ENCODE results near the gene ITM2B. TPM values are rescaled to one million over a fixed set of nuclear protein-coding genes. Genes with fewer than 3 reads are reported as not detected.
A peak's percentile ranks its signal among the peaks of the same experiment; 100 is the strongest.

The ITM2B gene
- total RNA-seq, 1 donor from 2014 or later: 358 TPM

DNA sequence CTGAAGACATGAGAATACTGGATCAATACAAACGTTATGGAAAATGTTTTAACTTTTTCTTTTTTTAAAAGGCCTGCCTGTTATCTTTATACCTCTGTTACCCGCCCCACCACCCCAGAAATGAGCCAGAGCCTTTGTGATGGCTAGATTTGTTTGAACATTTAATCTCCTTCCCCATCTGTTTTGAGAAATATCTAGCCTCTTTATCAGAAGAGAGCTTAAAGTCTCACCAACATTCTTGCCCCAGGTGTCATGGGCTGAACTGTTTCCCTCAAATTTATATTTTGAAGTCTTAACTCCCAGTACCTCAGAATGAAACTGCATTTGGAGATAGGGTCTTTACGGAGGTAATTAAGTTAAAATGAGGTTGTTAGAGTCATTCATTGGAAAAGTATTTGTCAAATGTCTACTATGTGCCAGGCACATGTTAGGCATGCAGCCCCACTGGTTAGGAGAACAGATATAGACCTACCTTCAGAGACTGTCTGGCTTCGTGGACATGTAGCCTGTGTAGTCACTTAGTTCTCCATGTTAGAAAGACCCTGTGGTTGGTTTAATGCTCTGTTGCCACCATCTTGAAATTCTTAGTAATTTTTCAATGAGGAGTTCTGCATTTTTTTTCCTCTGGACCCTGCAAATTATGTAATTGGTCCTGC, 64.3 kb downstream of the ITM2B start:
- Mint-ChIP-seq H3K27ac (ENCODE audit: unreplicated experiment) (no peak overlapping the region), H3K27me3 (ENCODE audit: low read depth, unreplicated experiment) (peaks cover 2% of the 10 kb centered on the region), H3K36me3 (ENCODE audit: low read depth, unreplicated experiment) (no peaks in the 10 kb centered on the region), H3K9me3 (ENCODE audit: unreplicated experiment) (no peaks in the 10 kb centered on the region), H3K4me3 (ENCODE audit: unreplicated experiment) (no peak overlapping the region), H3K4me1 (ENCODE audit: low read depth, unreplicated experiment) (peaks cover 2% of the 10 kb centered on the region)
- no peak overlapping the region for H3K4me3 ChIP-seq (ENCODE audit: insufficient read depth, low read depth, low read length)
- H3K9me3 ChIP-seq (ENCODE audit: insufficient read depth, low read depth, low read length): no peaks in the 10 kb centered on the region
- H2AFZ ChIP-seq (ENCODE audit: low read depth, low read length): no peak overlapping the region
- H3K9ac ChIP-seq (ENCODE audit: low read length): no peak overlapping the region
- no peaks in the 10 kb centered on the region for H3K79me2 ChIP-seq (ENCODE audit: insufficient read depth, low read length)
- no peak overlapping the region for H3K4me2 ChIP-seq (ENCODE audit: low read length)
- H3K27me3 ChIP-seq (ENCODE audit: insufficient read depth, low read length): no peaks in the 10 kb centered on the region
- H3K4me1 ChIP-seq (ENCODE audit: insufficient read depth, low read length): no peaks in the 10 kb centered on the region
- DNase-seq (ENCODE audit: low read depth): no peak
- no peak for TF ChIP-seq EZH2 (IDR thresholded peaks at IDR 0.05; ENCODE audit: insufficient read depth, low read length)
- TF ChIP-seq, protein P1, sequence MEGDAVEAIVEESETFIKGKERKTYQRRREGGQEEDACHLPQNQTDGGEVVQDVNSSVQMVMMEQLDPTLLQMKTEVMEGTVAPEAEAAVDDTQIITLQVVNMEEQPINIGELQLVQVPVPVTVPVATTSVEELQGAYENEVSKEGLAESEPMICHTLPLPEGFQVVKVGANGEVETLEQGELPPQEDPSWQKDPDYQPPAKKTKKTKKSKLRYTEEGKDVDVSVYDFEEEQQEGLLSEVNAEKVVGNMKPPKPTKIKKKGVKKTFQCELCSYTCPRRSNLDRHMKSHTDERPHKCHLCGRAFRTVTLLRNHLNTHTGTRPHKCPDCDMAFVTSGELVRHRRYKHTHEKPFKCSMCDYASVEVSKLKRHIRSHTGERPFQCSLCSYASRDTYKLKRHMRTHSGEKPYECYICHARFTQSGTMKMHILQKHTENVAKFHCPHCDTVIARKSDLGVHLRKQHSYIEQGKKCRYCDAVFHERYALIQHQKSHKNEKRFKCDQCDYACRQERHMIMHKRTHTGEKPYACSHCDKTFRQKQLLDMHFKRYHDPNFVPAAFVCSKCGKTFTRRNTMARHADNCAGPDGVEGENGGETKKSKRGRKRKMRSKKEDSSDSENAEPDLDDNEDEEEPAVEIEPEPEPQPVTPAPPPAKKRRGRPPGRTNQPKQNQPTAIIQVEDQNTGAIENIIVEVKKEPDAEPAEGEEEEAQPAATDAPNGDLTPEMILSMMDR (IDR thresholded peaks at IDR 0.05; ENCODE audit: insufficient read depth, low read depth, low read length): no peak
- H3K27ac ChIP-seq (ENCODE audit: low read depth, low read length): no peak overlapping the region
- no peaks in the 10 kb centered on the region for H4K20me1 ChIP-seq (ENCODE audit: insufficient read depth, low read length)
- no peak for FAIRE-seq
- H3K36me3 ChIP-seq (ENCODE audit: insufficient read depth, low read length): no peaks in the 10 kb centered on the region

DNA sequence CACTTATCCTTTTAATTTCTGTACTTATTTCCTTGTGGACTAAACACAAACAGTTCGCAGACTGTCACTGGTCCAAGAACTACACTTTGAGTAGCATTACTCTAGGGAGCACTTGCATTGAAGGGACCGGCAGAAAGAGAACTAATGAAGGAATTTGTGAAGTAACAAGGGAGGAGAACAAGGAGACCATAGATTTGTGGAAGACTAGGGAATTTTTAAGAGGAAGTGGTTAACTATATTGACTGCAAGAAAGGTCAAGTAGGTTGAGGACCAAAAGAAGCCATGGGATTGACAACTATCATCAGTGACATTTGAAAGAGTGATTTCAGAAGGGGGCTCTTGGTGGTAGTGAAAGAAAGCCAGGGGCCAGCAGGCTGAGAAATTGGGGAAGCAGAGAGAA, 66.6 kb downstream of the ITM2B start:
- no peak overlapping the region for H3K27ac ChIP-seq (ENCODE audit: low read depth, low read length)
- Mint-ChIP-seq H3K36me3 (ENCODE audit: low read depth, unreplicated experiment) (no peaks in the 10 kb centered on the region), H3K27ac (ENCODE audit: unreplicated experiment) (peak overlapping the region; percentile 34), H3K9me3 (ENCODE audit: unreplicated experiment) (no peaks in the 10 kb centered on the region), H3K4me1 (ENCODE audit: low read depth, unreplicated experiment) (peaks cover 2% of the 10 kb centered on the region), H3K27me3 (ENCODE audit: low read depth, unreplicated experiment) (peaks cover 2% of the 10 kb centered on the region), H3K4me3 (ENCODE audit: unreplicated experiment) (no peak overlapping the region)
- H3K4me2 ChIP-seq (ENCODE audit: low read length): no peak overlapping the region
- FAIRE-seq (no peak), DNase-seq (ENCODE audit: low read depth) (no peak)
- H2AFZ ChIP-seq (ENCODE audit: low read depth, low read length): no peak overlapping the region
- no peaks in the 10 kb centered on the region for H3K9me3 ChIP-seq (ENCODE audit: insufficient read depth, low read depth, low read length)
- no peaks in the 10 kb centered on the region for H3K36me3 ChIP-seq (ENCODE audit: insufficient read depth, low read length)
- TF ChIP-seq, protein P1 (IDR thresholded peaks at IDR 0.05; ENCODE audit: insufficient read depth, low read depth, low read length): no peak
- TF ChIP-seq EZH2 (IDR thresholded peaks at IDR 0.05; ENCODE audit: insufficient read depth, low read length): no peak
- H3K4me1 ChIP-seq (ENCODE audit: insufficient read depth, low read length): no peaks in the 10 kb centered on the region
- peaks cover 3% of the 10 kb centered on the region for H4K20me1 ChIP-seq (ENCODE audit: insufficient read depth, low read length)
- peaks cover 8% of the 10 kb centered on the region for H3K79me2 ChIP-seq (ENCODE audit: insufficient read depth, low read length)
- H3K4me3 ChIP-seq (ENCODE audit: insufficient read depth, low read depth, low read length): no peak overlapping the region
- H3K9ac ChIP-seq (ENCODE audit: low read length): no peak overlapping the region
- H3K27me3 ChIP-seq (ENCODE audit: insufficient read depth, low read length): no peaks in the 10 kb centered on the region

DNA sequence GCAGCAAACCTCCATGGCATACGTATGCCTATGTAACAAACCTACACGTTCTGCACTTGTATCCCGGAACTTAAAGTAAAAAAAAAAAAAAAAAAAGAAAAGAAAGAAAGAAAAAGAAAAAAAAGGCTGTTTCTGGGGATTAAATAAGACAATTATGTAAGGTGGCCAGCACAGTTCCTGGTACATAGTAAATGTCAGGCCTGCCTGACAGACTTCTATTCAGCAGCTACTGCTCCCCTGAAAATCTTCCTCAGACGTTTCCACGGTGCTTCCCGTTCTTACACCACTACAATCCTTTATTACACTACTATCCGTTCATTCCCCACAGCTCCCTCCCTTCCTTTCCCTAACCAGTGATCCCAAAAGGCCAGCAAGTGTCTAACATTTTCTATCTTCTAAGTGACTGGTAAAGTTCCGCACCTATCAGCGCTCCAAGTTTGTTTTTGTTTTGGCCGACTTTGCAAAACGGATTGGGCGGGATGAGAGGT, 69.9 kb downstream of the ITM2B start:
- Histone ChIP-seq H3K4me1 (ENCODE audit: insufficient read depth, low read length) (peaks cover 4% of the 10 kb centered on the region), H2AFZ (ENCODE audit: low read depth, low read length) (peak overlapping the region; percentile 88), H3K4me2 (ENCODE audit: low read length) (peak overlapping the region; percentile 88), H4K20me1 (ENCODE audit: insufficient read depth, low read length) (peaks cover 16% of the 10 kb centered on the region), H3K79me2 (ENCODE audit: insufficient read depth, low read length) (peaks cover 37% of the 10 kb centered on the region), H3K9me3 (ENCODE audit: insufficient read depth, low read depth, low read length) (no peaks in the 10 kb centered on the region), H3K36me3 (ENCODE audit: insufficient read depth, low read length) (no peaks in the 10 kb centered on the region), H3K4me3 (ENCODE audit: insufficient read depth, low read depth, low read length) (peak overlapping the region; percentile 92), H3K27ac (ENCODE audit: low read depth, low read length) (peak overlapping the region; percentile 94), H3K9ac (ENCODE audit: low read length) (peak overlapping the region; percentile 97), H3K27me3 (ENCODE audit: insufficient read depth, low read length) (no peaks in the 10 kb centered on the region)
- TF ChIP-seq, protein P1 (IDR thresholded peaks at IDR 0.05; ENCODE audit: insufficient read depth, low read depth, low read length): no peak
- no peak for TF ChIP-seq EZH2 (IDR thresholded peaks at IDR 0.05; ENCODE audit: insufficient read depth, low read length)
- FAIRE-seq (no peak), DNase-seq (ENCODE audit: low read depth) (no peak)
- Mint-ChIP-seq H3K27me3 (ENCODE audit: low read depth, unreplicated experiment) (peaks cover 2% of the 10 kb centered on the region), H3K36me3 (ENCODE audit: low read depth, unreplicated experiment) (no peaks in the 10 kb centered on the region), H3K9me3 (ENCODE audit: unreplicated experiment) (no peaks in the 10 kb centered on the region), H3K27ac (ENCODE audit: unreplicated experiment) (peak overlapping the region; percentile 81), H3K4me3 (ENCODE audit: unreplicated experiment) (peak overlapping the region; percentile 95), H3K4me1 (ENCODE audit: low read depth, unreplicated experiment) (peaks cover 2% of the 10 kb centered on the region)

Measured in astrocyte (in vitro differentiated cells and primary cell).